ENCODE measurements around the gene NPTX1.

Gene NPTX1

DNA sequence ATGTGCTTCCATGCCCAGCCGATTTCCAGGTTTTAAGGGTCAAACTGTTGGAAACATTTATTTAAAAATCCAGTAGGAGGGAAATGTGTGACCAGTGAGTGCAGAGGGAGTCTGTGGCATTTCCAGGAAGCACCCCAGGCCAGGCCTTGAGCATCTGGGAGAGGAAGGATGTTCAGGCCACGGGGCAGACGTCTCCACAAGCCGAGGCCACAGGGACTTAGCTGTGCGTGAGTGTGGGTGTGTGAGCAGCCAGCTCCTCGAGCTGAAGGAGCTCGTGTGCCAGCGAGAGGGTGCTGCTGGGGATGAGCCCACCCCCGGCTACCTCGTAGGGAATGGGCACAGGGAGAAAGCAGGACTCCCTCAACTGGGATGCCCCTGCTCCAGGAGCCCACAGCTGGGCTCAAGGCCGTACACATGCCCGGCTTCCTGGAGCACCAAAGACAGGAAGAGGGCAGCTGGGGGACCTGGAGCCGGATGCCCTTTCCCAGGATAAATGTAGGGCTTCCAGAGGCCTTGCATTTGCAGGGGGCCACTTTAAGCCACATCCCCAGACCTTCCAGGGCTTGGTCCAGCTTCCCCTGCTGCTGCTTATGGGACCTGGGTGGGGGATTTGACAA, 12.5 kb downstream of the NPTX1 start:
- TF ChIP-seq, protein P1, sequence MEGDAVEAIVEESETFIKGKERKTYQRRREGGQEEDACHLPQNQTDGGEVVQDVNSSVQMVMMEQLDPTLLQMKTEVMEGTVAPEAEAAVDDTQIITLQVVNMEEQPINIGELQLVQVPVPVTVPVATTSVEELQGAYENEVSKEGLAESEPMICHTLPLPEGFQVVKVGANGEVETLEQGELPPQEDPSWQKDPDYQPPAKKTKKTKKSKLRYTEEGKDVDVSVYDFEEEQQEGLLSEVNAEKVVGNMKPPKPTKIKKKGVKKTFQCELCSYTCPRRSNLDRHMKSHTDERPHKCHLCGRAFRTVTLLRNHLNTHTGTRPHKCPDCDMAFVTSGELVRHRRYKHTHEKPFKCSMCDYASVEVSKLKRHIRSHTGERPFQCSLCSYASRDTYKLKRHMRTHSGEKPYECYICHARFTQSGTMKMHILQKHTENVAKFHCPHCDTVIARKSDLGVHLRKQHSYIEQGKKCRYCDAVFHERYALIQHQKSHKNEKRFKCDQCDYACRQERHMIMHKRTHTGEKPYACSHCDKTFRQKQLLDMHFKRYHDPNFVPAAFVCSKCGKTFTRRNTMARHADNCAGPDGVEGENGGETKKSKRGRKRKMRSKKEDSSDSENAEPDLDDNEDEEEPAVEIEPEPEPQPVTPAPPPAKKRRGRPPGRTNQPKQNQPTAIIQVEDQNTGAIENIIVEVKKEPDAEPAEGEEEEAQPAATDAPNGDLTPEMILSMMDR (IDR thresholded peaks at IDR 0.05; ENCODE audit: control insufficient read depth, insufficient read depth, low read depth, low read length, missing control alignments), result no peak
- no peak overlapping the region for H3K4me3 ChIP-seq (ENCODE audit: control insufficient read depth, low read depth, low read length)
- DNase-seq (ENCODE audit: low read depth), result no peak

GRCh38 chr17:80461528-80462160, 14.8 kb downstream of the NPTX1 start:
- TF ChIP-seq, protein P1 (IDR thresholded peaks at IDR 0.05; ENCODE audit: control insufficient read depth, insufficient read depth, low read depth, low read length, missing control alignments), result no peak
- no peak overlapping the region for H3K4me3 ChIP-seq (ENCODE audit: control insufficient read depth, low read depth, low read length)
- DNase-seq (ENCODE audit: low read depth), result no peak

DNA sequence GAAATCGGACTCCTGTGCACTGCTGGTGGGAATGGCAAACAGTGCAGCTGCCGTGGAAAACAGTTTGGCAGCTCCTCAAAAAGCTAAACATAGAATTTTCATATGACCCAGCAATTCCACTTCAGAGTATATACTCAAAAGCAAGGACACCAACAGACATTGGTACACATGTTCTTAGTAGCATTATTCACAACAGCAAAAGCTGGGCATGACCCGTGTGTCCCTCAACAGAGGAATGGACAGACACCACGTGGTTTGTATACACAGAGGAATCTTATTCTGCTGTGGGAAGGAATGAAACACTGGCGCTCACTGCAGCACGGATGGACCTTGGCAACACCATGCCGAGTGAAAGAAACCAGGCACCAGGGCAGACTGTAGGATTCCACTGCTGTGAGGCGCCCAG, 16.0 kb downstream of the NPTX1 start:
- TF ChIP-seq, protein P1 (IDR thresholded peaks at IDR 0.05; ENCODE audit: control insufficient read depth, insufficient read depth, low read depth, low read length, missing control alignments), result no peak
- no peak overlapping the region for H3K4me3 ChIP-seq (ENCODE audit: control insufficient read depth, low read depth, low read length)
- DNase-seq (ENCODE audit: low read depth), result no peak

DNA sequence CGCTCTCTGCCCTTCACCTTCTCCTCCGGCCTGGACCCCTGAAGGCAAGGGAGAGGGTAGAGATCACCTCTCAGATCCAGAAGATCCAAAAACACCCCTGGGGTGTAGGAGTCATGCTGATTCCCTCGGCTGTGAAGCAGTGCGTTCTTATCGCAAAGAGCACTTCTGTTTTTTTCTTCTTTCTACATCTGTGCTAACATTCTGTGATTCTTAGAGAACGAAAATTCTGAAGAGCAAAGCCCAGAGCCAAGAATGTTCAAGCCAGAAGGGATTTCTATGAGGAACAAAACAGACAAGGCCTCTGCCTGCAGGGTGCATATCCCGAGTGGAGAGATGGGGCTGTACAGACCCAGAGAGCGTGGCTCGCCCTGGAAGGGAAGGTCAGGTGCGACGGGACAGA, 17.2 kb downstream of the NPTX1 start:
- H3K4me3 ChIP-seq (ENCODE audit: control insufficient read depth, low read depth, low read length), result no peak overlapping the region
- TF ChIP-seq, protein P1 (IDR thresholded peaks at IDR 0.05; ENCODE audit: control insufficient read depth, insufficient read depth, low read depth, low read length, missing control alignments), result no peak
- no peak for DNase-seq (ENCODE audit: low read depth)

GRCh38 chr17:80458016-80458415, 18.4 kb downstream of the NPTX1 start:
- TF ChIP-seq, protein P1 (IDR thresholded peaks at IDR 0.05; ENCODE audit: control insufficient read depth, insufficient read depth, low read depth, low read length, missing control alignments), result no peak
- no peak overlapping the region for H3K4me3 ChIP-seq (ENCODE audit: control insufficient read depth, low read depth, low read length)
- no peak for DNase-seq (ENCODE audit: low read depth)

DNA sequence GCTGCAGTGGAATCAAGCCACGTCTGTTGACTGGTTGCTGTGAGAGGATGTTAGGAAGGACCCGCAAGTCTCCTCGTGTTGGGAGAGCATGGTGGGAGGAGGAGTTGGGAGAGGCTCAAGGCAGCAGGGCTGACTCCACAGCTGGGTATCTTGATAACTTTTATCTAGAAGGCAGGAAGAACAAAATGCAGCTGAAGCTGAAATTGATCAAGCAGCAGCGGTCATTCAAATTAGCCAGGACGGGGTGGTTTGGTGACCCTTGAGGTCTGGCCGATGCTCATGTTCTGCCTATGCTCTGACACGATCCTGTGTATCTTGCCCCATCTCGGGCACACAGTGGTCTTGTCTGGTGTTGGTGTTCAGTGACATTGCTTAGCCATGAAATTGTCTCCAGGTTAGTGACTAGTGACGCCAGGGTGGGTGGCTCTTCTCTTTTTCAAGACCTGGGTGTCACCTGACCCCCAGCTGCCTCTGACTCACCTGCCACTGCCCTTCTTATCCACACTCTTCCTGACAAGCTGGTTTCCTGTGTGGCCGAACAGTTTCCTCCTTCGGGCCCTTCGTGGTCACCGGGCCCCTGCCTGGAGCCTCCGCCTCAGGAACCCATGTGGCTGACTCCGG, 19.1 kb downstream of the NPTX1 start:
- TF ChIP-seq, protein P1 (IDR thresholded peaks at IDR 0.05; ENCODE audit: control insufficient read depth, insufficient read depth, low read depth, low read length, missing control alignments), result no peak
- DNase-seq (ENCODE audit: low read depth), result no peak
- H3K4me3 ChIP-seq (ENCODE audit: control insufficient read depth, low read depth, low read length), result no peak overlapping the region

Data from AG09309 (cell line).